Hepatocyte (in vitro differentiated cells): ENCODE results near the gene MGME1. TPM values are rescaled to one million over a fixed set of nuclear protein-coding genes. Genes with fewer than 3 reads are reported as not detected.

Experiments used
- DNase-seq: peaks from one replicate; pipeline ENCODE4 v3.0.0-alpha.2; 2016; ENCODE audit warnings: low spot score
- H2AFZ ChIP-seq: fragments of 200-600 bp; sonication (generic); 2 replicates; pipeline ENCODE4 v1.6.0; 2016; ENCODE audit warnings: antibody characterized with exemption, mild to moderate bottlenecking
- H3K27ac ChIP-seq: fragments of 200-600 bp; sonication (generic); 2 replicates; pipeline ENCODE4 v1.5.1; 2016; ENCODE audit warnings: mild to moderate bottlenecking
- H3K27me3 ChIP-seq: fragments of 200-600 bp; sonication (generic); 2 replicates; pipeline ENCODE4 v1.6.1; 2016
- H3K36me3 ChIP-seq: fragments of 200-600 bp; sonication (generic); replicated peaks from 2 replicates; pipeline ENCODE4 v1.5.1; 2016; ENCODE audit warnings: low read depth; ENCODE audit not compliant: insufficient read depth
- H3K4me1 ChIP-seq: fragments of 200-600 bp; sonication (generic); 2 replicates; pipeline ENCODE4 v1.5.1; 2016; ENCODE audit warnings: mild to moderate bottlenecking, moderate library complexity; ENCODE audit not compliant: insufficient read depth
- H3K4me2 ChIP-seq: fragments of 200-600 bp; sonication (generic); 2 replicates; pipeline ENCODE4 v1.6.0; 2016
- H3K4me3 ChIP-seq: fragments of 200-600 bp; sonication (generic); 2 replicates; pipeline ENCODE4 v1.5.1; 2016; ENCODE audit warnings: mild to moderate bottlenecking
- H3K79me2 ChIP-seq: fragments of 200-600 bp; sonication (generic); 2 replicates; pipeline ENCODE4 v1.6.0; 2017; ENCODE audit warnings: mild to moderate bottlenecking
- H3K9me2 ChIP-seq: fragments of 200-600 bp; sonication (generic); replicated peaks from 2 replicates; pipeline ENCODE4 v1.6.0; 2017; ENCODE audit warnings: mild to moderate bottlenecking; ENCODE audit not compliant: insufficient read depth
- H3K9me3 ChIP-seq: fragments of 200-600 bp; sonication (generic); 2 replicates; pipeline ENCODE4 v1.5.1; 2016; ENCODE audit warnings: low read depth, mild to moderate bottlenecking
- H4K20me1 ChIP-seq: fragments of 200-600 bp; sonication (generic); 2 replicates; pipeline ENCODE4 v1.6.0; 2016; ENCODE audit warnings: mild to moderate bottlenecking; ENCODE audit not compliant: insufficient read depth, poor library complexity, severe bottlenecking
- CTCF ChIP-seq: fragments of 200-600 bp; sonication (generic); IDR thresholded peaks from 2 replicates; pipeline ENCODE4 v1.5.1; 2016; ENCODE audit warnings: antibody characterized with exemption, mild to moderate bottlenecking; ENCODE audit not compliant: poor library complexity
- EZH2 ChIP-seq: fragments of 200-600 bp; sonication (generic); IDR thresholded peaks from 2 replicates; pipeline ENCODE4 v1.6.1; 2016; ENCODE audit warnings: antibody characterized with exemption, mild to moderate bottlenecking, borderline replicate concordance
- EZH2phosphoT487 ChIP-seq: fragments of 200-600 bp; sonication (generic); IDR thresholded peaks from one replicate; pipeline ENCODE4 v1.6.1; 2018; ENCODE audit warnings: antibody characterized with exemption, mild to moderate bottlenecking, low read depth, moderate library complexity; ENCODE audit not compliant: unreplicated experiment, severe bottlenecking
- WGBS: methylation state at CpG from one replicate; pipeline ENCODE4 v1.1.6; 2016; ENCODE audit warnings: low lambda C conversion rate; ENCODE audit errors: missing lambda C conversion rate; 5-methylcytosine and 5-hydroxymethylcytosine counted together
- polyA plus RNA-seq: library from polyadenylated mRNA; unstranded; fragments of >200 nt; fragmentation: Nextera tagmentation; extraction: Ambion mirVana; gene quantifications from 2 replicates; pipeline ENCODE4 v1.2.1, GENCODE V29; 2016
- total RNA-seq: library from RNA; depleted of rRNA; stranded (reverse); fragments of >200 nt; gene quantifications from 2 replicates; pipeline ENCODE4 v1.2.3, GENCODE V29; 2014

The MGME1 gene
- total and polyA plus RNA-seq, 2 experiments from 2014 or later: 15.7 to 17.9 TPM

- no peaks in the 10 kb centered on the region for H3K27me3 ChIP-seq
- H3K4me2 ChIP-seq: no peak overlapping the region
- peaks cover 54% of the 10 kb centered on the region for H3K79me2 ChIP-seq
- DNase-seq: no peak
- 87% methylated on average over 6 of the region's 6 CpGs for WGBS
- H3K9me2 ChIP-seq: no peaks in the 10 kb centered on the region
- H3K27ac ChIP-seq: no peak overlapping the region
- H2AFZ ChIP-seq: no peak overlapping the region
- no peak overlapping the region for H3K4me3 ChIP-seq
- H4K20me1 ChIP-seq: no peaks in the 10 kb centered on the region
- no peak for TF ChIP-seq CTCF
- TF ChIP-seq EZH2phosphoT487: no peak
- no peak for TF ChIP-seq EZH2
- no peaks in the 10 kb centered on the region for H3K36me3 ChIP-seq
- no peaks in the 10 kb centered on the region for H3K9me3 ChIP-seq
- H3K4me1 ChIP-seq: no peaks in the 10 kb centered on the region
Observed at GRCh38 chr20:17946572-17947473, 22.0 kb upstream of the MGME1 start.

GRCh38 chr20:17947474-17947815 lies 21.4 kb upstream of the MGME1 start:
- no peaks in the 10 kb centered on the region for H3K27me3 ChIP-seq
- DNase-seq: no peak
- no peaks in the 10 kb centered on the region for H3K36me3 ChIP-seq
- no peak overlapping the region for H3K4me2 ChIP-seq
- 82% methylated on average over 5 of the region's 5 CpGs for WGBS
- no peaks in the 10 kb centered on the region for H4K20me1 ChIP-seq
- no peaks in the 10 kb centered on the region for H3K4me1 ChIP-seq
- no peaks in the 10 kb centered on the region for H3K9me3 ChIP-seq
- H3K79me2 ChIP-seq: peaks cover 60% of the 10 kb centered on the region
- no peak overlapping the region for H2AFZ ChIP-seq
- no peak for TF ChIP-seq CTCF
- TF ChIP-seq EZH2: no peak
- TF ChIP-seq EZH2phosphoT487: no peak
- no peak overlapping the region for H3K27ac ChIP-seq
- H3K4me3 ChIP-seq: no peak overlapping the region
- H3K9me2 ChIP-seq: no peaks in the 10 kb centered on the region

GRCh38 chr20:17948442-17948841 lies 20.4 kb upstream of the MGME1 start:
- H3K27me3 ChIP-seq: no peaks in the 10 kb centered on the region
- H3K36me3 ChIP-seq: peaks cover 3% of the 10 kb centered on the region
- TF ChIP-seq CTCF (no peak), EZH2phosphoT487 (no peak), EZH2 (no peak)
- H3K27ac ChIP-seq: no peak overlapping the region
- H2AFZ ChIP-seq: no peak overlapping the region
- no peaks in the 10 kb centered on the region for H3K9me3 ChIP-seq
- no peak for DNase-seq
- peaks cover 6% of the 10 kb centered on the region for H4K20me1 ChIP-seq
- no peak overlapping the region for H3K4me3 ChIP-seq
- no peaks in the 10 kb centered on the region for H3K9me2 ChIP-seq
- no peak overlapping the region for H3K4me2 ChIP-seq
- H3K79me2 ChIP-seq: peaks cover 70% of the 10 kb centered on the region
- 100% methylated on average over 2 of the region's 2 CpGs for WGBS
- H3K4me1 ChIP-seq: no peaks in the 10 kb centered on the region
